IMR-90 (cell line): ENCODE data around the gene HDAC7.

Experiments
- CEBPB ChIP-seq: IDR thresholded peaks from 2 replicates; pipeline ENCODE4 v1.6.1; 2012; ENCODE audit warnings: low read depth, low read length, improper control_type of control experiment
- MAFK ChIP-seq: IDR thresholded peaks from 2 replicates; pipeline ENCODE4 v1.6.1; 2012; ENCODE audit warnings: low read depth, low read length, improper control_type of control experiment
- MXI1 ChIP-seq: IDR thresholded peaks from 2 replicates; pipeline ENCODE4 v1.6.1; 2012; ENCODE audit warnings: low read depth, mild to moderate bottlenecking, low read length, moderate library complexity, borderline replicate concordance
- NFE2L2 ChIP-seq: fragments of 150-350 bp; IDR thresholded peaks from 2 replicates; pipeline ENCODE4 v1.6.1; 2016; ENCODE audit warnings: low read depth, mild to moderate bottlenecking, low read length
- POLR2A ChIP-seq: IDR thresholded peaks from 2 replicates; pipeline ENCODE4 v1.6.1; 2012; ENCODE audit warnings: mild to moderate bottlenecking, low read depth, low read length
- RAD21 ChIP-seq: IDR thresholded peaks from 2 replicates; pipeline ENCODE4 v1.6.1; 2012; ENCODE audit warnings: low read length, improper control_type of control experiment
- RFX5 ChIP-seq: IDR thresholded peaks from 2 replicates; pipeline ENCODE4 v1.8.0; 2012; ENCODE audit warnings: low read depth, mild to moderate bottlenecking, low read length, moderate library complexity
- TF ChIP-seq, protein P1 (sequence below): conservative IDR thresholded peaks from 2 replicates; pipeline ENCODE4 v1.5.1; 2012; ENCODE audit warnings: mild to moderate bottlenecking, low read depth, low read length, improper control_type of control experiment
- TF ChIP-seq, protein P2 (sequence below): fragments of 150-350 bp; IDR thresholded peaks from 2 replicates; pipeline ENCODE4 v1.6.1; 2017; ENCODE audit warnings: mild to moderate bottlenecking, antibody characterized with exemption, low read length, low read depth

DNA sequence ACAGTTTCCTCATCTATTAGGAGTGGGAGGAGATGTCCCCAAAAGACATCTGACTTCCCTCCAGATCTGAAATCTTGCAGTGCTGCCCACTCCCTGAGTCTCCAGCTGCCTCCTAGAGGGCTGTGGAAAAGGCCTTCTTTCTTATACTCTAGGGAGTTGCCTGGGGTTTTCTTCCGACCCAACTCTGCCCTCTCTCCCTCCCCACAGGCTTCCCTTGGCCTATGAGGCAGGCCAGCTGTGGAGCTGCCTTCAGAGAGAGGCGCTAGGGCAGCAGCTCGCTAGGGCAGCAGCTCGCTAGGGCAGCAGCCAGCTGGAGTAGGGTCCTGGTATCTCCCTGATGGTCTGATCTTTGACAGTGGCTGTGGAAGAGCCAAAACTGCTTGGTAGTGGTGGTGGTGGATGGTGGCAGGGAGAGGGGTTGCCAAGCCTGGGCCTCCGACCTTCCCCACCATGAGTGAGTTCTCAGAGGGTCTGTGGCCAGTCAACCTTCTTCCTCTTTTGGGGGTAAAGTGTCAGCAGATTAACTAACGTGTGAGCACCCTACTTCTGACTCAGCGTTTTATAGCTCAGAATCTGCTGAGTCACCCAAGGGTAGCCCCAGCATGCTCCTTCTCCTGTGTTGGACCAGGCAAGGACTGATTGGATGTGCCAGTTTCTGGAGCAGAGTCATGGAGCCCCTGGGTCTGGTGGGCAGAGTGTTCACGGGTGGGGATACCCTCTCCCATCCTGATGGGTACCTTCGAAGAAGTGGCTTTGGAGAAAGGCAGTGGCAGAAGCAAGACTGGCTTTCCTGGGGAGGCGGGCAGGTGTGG, 44.4 kb downstream of the HDAC7 start:
- TF ChIP-seq RAD21 (no peak), MAFK (peak; percentile 98), RFX5 (no peak), POLR2A (no peak), NFE2L2 (peak; percentile 98), MXI1 (no peak), CEBPB (no peak)
- TF ChIP-seq, protein P1, sequence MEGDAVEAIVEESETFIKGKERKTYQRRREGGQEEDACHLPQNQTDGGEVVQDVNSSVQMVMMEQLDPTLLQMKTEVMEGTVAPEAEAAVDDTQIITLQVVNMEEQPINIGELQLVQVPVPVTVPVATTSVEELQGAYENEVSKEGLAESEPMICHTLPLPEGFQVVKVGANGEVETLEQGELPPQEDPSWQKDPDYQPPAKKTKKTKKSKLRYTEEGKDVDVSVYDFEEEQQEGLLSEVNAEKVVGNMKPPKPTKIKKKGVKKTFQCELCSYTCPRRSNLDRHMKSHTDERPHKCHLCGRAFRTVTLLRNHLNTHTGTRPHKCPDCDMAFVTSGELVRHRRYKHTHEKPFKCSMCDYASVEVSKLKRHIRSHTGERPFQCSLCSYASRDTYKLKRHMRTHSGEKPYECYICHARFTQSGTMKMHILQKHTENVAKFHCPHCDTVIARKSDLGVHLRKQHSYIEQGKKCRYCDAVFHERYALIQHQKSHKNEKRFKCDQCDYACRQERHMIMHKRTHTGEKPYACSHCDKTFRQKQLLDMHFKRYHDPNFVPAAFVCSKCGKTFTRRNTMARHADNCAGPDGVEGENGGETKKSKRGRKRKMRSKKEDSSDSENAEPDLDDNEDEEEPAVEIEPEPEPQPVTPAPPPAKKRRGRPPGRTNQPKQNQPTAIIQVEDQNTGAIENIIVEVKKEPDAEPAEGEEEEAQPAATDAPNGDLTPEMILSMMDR: no peak
- TF ChIP-seq, protein P2, sequence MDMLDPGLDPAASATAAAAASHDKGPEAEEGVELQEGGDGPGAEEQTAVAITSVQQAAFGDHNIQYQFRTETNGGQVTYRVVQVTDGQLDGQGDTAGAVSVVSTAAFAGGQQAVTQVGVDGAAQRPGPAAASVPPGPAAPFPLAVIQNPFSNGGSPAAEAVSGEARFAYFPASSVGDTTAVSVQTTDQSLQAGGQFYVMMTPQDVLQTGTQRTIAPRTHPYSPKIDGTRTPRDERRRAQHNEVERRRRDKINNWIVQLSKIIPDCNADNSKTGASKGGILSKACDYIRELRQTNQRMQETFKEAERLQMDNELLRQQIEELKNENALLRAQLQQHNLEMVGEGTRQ: no peak
